ENCODE results near the gene GMNN.

DNA sequence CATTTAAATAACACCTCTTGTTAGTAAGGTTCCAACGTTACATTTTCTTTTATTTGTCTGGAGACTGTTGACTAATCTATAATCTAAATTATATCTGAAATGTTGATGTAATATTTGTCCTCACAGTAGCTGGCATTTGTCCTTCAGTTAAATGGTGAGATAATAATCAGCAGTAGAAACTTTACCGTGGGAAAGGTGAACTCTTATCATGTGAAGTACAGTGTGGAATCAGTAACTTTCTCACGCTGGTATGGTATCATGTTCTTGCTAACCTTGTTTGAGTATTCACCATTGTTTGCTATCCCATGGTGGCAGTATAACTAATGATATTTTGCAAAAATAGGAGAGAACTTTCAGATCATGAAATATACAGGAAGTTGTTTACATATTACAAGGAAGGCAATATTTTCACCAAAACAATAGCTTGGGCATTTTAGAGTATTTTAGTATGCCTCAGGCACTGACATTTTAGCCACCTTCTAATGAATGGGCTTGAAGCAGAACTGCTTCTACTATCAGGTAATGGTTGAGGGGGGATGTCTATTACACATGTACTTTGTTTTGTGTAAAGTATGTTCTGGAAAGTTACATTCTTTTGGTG, 4.8 kb downstream of the GMNN start:
- TF ChIP-seq, protein P1, sequence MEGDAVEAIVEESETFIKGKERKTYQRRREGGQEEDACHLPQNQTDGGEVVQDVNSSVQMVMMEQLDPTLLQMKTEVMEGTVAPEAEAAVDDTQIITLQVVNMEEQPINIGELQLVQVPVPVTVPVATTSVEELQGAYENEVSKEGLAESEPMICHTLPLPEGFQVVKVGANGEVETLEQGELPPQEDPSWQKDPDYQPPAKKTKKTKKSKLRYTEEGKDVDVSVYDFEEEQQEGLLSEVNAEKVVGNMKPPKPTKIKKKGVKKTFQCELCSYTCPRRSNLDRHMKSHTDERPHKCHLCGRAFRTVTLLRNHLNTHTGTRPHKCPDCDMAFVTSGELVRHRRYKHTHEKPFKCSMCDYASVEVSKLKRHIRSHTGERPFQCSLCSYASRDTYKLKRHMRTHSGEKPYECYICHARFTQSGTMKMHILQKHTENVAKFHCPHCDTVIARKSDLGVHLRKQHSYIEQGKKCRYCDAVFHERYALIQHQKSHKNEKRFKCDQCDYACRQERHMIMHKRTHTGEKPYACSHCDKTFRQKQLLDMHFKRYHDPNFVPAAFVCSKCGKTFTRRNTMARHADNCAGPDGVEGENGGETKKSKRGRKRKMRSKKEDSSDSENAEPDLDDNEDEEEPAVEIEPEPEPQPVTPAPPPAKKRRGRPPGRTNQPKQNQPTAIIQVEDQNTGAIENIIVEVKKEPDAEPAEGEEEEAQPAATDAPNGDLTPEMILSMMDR (IDR thresholded peaks at IDR 0.05): no peak
- TF ChIP-seq EP300 (IDR thresholded peaks at IDR 0.05) (no peak), POLR2A (IDR thresholded peaks at IDR 0.05) (no peak)

Data from upper lobe of left lung (tissue), 4 donors.